ENCODE data around the gene TMEM184A.
A peak's percentile ranks its signal among the peaks of the same experiment; 100 is the strongest.

The TMEM184A gene

DNA sequence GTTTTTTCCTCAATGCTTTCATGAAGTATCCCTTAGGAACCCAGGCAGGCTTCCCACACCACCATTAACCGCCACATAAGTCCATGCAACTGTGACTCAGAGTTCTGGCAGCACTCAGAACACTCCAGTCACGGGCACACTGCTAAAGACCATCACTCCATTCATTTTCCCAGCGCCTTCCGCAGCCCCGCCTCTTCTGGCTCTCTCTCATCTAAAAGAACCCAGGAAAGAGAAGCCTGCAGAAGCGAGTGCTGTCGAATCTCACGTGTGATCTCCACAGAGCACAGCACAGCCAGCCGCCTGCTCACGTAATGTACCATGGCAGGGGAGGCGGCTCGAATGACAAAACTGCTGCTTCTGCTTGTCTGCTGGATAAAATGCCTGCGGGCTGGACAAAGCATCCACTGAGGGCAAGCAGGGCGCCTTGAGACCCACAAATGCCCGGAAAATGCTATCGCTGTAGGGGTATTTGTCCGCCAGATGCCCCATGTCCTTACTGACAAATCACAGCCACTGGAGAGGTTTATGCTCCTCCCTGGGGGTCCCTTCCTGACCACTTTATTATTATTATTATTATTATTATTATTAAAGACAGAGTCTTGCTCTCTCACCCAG is 12.0 kb upstream of the TMEM184A start:
- Histone ChIP-seq H3K4me3 (ENCODE audit: control insufficient read depth in 1 of 7, extremely low read depth in 1 of 7, insufficient read depth in 4 of 7, low read depth in 2 of 7, low read length in 6 of 7) (no peak overlapping the region), H3K4me1 (ENCODE audit: control extremely low read depth in 1 of 4, control insufficient read depth in 4 of 4, insufficient read depth in 4 of 4, low read length in 3 of 4) (peaks cover 4 to 41% (median 34%) of the 10 kb centered on the region in 4 experiments), H3K27me3 (replicated peaks in 2 of 5; ENCODE audit: control insufficient read depth in 4 of 5, insufficient read depth in 5 of 5, low read length in 4 of 5) (no peaks in the 10 kb centered on the region), H3K36me3 (ENCODE audit: control insufficient read depth in 4 of 4, insufficient read depth in 4 of 4, low read length in 3 of 4) (peaks cover 7 to 19% (median 9%) of the 10 kb centered on the region in 4 experiments), H3K9me3 (ENCODE audit: control extremely low read depth in 1 of 5, control insufficient read depth in 4 of 5, insufficient read depth in 2 of 5, low read depth in 1 of 5, low read length in 4 of 5) (no peaks in the 10 kb centered on the region), H3K27ac (ENCODE audit: insufficient read depth in 1 of 2, low read depth in 1 of 2, low read length in 2 of 2, poor library complexity in 1 of 2, severe bottlenecking in 2 of 2) (no peak overlapping the region)
- WGBS (ENCODE audit: insufficient coverage): 97% methylated on average over 15 of the region's 17 CpGs
- no peak for DNase-seq
- POLR2A ChIA-PET: no interaction called here
- CTCF ChIA-PET: no interaction called here

DNA sequence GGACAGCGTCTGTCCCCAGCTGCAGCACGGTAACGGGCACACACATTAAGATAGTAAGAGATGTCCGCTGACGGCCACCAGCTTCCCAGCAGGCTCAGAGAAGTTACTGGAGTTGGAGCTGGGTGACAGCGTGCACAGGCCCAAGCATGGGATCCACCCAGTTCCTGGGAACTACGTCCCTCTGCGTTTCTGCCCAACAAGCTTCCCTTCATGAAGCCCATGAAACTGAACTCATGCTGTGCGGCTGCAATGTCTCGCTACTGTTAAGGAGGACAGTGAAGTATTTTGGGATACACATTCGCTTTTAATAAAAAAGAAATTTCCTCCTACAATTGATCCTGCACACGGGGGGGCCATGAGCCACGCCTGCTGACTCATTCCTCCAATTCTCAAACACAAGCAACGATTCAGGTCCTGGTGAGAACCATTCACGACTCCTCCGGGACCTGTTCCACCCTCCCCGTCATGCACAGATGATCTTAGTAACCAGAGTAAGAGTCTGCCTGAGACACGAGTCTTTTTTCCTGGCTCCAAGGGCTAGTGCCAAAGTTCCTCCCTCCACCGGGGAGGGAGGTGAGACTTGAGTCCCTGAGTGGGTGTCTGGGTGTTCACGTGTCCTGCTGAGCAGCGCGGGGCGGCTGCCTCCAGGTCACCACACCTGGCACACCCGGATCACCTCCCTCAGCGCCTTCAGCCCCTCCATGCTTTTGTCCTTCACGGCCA is 11.2 kb upstream of the TMEM184A start:
- DNase-seq: no peak
- H3K36me3 ChIP-seq (ENCODE audit: control insufficient read depth in 4 of 4, insufficient read depth in 4 of 4, low read length in 3 of 4): peaks cover 7 to 19% (median 9%) of the 10 kb centered on the region in 4 experiments
- ChIA-PET CTCF (no interaction called here), POLR2A (no interaction called here)
- no peaks in the 10 kb centered on the region for H3K9me3 ChIP-seq (ENCODE audit: control extremely low read depth in 1 of 5, control insufficient read depth in 4 of 5, insufficient read depth in 2 of 5, low read depth in 1 of 5, low read length in 4 of 5)
- WGBS (ENCODE audit: insufficient coverage): 91% methylated on average over 22 of the region's 26 CpGs
- H3K4me1 ChIP-seq (ENCODE audit: control extremely low read depth in 1 of 4, control insufficient read depth in 4 of 4, insufficient read depth in 4 of 4, low read length in 3 of 4): peaks cover 4 to 40% (median 38%) of the 10 kb centered on the region in 4 experiments
- H3K27ac ChIP-seq (ENCODE audit: insufficient read depth in 1 of 2, low read depth in 1 of 2, low read length in 2 of 2, poor library complexity in 1 of 2, severe bottlenecking in 2 of 2): no peak overlapping the region
- H3K27me3 ChIP-seq (replicated peaks in 2 of 5; ENCODE audit: control insufficient read depth in 4 of 5, insufficient read depth in 5 of 5, low read length in 4 of 5): no peaks in the 10 kb centered on the region
- H3K4me3 ChIP-seq (ENCODE audit: control insufficient read depth in 1 of 7, extremely low read depth in 1 of 7, insufficient read depth in 4 of 7, low read depth in 2 of 7, low read length in 6 of 7): no peak overlapping the region

DNA sequence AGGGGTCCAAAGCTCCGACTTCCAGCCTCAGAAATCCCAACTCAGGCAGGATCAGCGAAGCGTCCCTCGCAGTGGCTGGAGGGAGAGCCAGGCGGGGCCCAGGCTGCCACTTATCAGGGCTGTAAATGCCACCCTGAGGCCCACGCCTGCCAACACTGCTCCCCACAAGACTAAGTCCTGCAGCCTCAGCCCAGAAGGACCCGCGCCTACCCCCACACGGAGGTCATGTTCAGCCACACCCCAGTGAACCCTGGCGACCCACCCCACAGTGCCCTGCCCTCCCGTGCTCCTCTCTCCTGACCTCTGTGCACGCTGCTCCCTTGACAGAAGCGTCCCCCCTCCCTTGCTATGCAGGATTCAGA is 10.7 kb upstream of the TMEM184A start:
- no peak overlapping the region for H3K27ac ChIP-seq (ENCODE audit: insufficient read depth in 1 of 2, low read depth in 1 of 2, low read length in 2 of 2, poor library complexity in 1 of 2, severe bottlenecking in 2 of 2)
- CTCF ChIA-PET: interaction anchor here (1.0 kb wide), 1 partner anchor 10 kb away, joined by 3 read pairs; no protein-coding TSS in a partner anchor

DNA sequence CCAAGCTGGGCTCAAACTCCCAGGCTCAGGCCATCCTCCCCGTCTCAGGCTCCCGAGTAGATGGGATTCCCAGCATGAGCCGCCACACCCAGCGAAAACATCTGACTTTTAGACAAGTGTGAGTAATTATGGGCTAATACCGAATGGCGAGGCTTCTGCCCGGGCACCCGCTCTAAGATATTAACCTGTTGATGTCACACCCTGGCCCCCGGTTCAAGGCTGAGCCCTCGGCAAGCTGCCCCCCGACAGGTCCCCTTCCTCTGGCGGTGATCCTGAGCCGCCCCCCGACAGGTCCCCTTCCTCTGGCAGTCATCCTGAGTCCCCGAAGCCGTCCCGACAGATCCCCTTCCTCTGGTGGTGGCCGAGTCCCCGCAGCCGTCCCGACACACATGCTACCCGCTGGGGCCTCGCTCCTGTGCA is 8.6 kb upstream of the TMEM184A start:
- peak overlapping the region in 1 of 2 experiments; percentile 54 for H3K27ac ChIP-seq (ENCODE audit: insufficient read depth in 1 of 2, low read depth in 1 of 2, low read length in 2 of 2, poor library complexity in 1 of 2, severe bottlenecking in 2 of 2)
- H3K4me3 ChIP-seq (ENCODE audit: control insufficient read depth in 1 of 7, extremely low read depth in 1 of 7, insufficient read depth in 4 of 7, low read depth in 2 of 7, low read length in 6 of 7): no peak overlapping the region
- no peaks in the 10 kb centered on the region for H3K9me3 ChIP-seq (ENCODE audit: control extremely low read depth in 1 of 5, control insufficient read depth in 4 of 5, insufficient read depth in 2 of 5, low read depth in 1 of 5, low read length in 4 of 5)
- no peak for DNase-seq
- POLR2A ChIA-PET: interaction anchor here (0.6 kb wide), 2 partner anchors 16 to 67 kb away, joined by 3 read pairs; no protein-coding TSS in a partner anchor
- peaks cover 0 to 32% (median 30%) of the 10 kb centered on the region in 4 experiments for H3K4me1 ChIP-seq (ENCODE audit: control extremely low read depth in 1 of 4, control insufficient read depth in 4 of 4, insufficient read depth in 4 of 4, low read length in 3 of 4)
- CTCF ChIA-PET: no interaction called here
- H3K27me3 ChIP-seq (replicated peaks in 2 of 5; ENCODE audit: control insufficient read depth in 4 of 5, insufficient read depth in 5 of 5, low read length in 4 of 5): no peaks in the 10 kb centered on the region
- H3K36me3 ChIP-seq (ENCODE audit: control insufficient read depth in 4 of 4, insufficient read depth in 4 of 4, low read length in 3 of 4): peaks cover 7 to 19% (median 9%) of the 10 kb centered on the region in 4 experiments
- 65% methylated on average over 22 of the region's 23 CpGs for WGBS (ENCODE audit: insufficient coverage)

More for the DNA sequence above, 10.7 kb upstream of the TMEM184A start:
- Histone ChIP-seq H3K9me3 (ENCODE audit: control extremely low read depth in 1 of 5, control insufficient read depth in 4 of 5, insufficient read depth in 2 of 5, low read depth in 1 of 5, low read length in 4 of 5) (no peaks in the 10 kb centered on the region), H3K27me3 (replicated peaks in 2 of 5; ENCODE audit: control insufficient read depth in 4 of 5, insufficient read depth in 5 of 5, low read length in 4 of 5) (no peaks in the 10 kb centered on the region), H3K4me3 (ENCODE audit: control insufficient read depth in 1 of 7, extremely low read depth in 1 of 7, insufficient read depth in 4 of 7, low read depth in 2 of 7, low read length in 6 of 7) (no peak overlapping the region), H3K4me1 (ENCODE audit: control extremely low read depth in 1 of 4, control insufficient read depth in 4 of 4, insufficient read depth in 4 of 4, low read length in 3 of 4) (peaks cover 4 to 40% (median 39%) of the 10 kb centered on the region in 4 experiments), H3K36me3 (ENCODE audit: control insufficient read depth in 4 of 4, insufficient read depth in 4 of 4, low read length in 3 of 4) (peaks cover 7 to 19% (median 9%) of the 10 kb centered on the region in 4 experiments)
- WGBS (ENCODE audit: insufficient coverage): 93% methylated on average over 7 of the region's 13 CpGs
- no peak for DNase-seq
- POLR2A ChIA-PET: no interaction called here

DNA sequence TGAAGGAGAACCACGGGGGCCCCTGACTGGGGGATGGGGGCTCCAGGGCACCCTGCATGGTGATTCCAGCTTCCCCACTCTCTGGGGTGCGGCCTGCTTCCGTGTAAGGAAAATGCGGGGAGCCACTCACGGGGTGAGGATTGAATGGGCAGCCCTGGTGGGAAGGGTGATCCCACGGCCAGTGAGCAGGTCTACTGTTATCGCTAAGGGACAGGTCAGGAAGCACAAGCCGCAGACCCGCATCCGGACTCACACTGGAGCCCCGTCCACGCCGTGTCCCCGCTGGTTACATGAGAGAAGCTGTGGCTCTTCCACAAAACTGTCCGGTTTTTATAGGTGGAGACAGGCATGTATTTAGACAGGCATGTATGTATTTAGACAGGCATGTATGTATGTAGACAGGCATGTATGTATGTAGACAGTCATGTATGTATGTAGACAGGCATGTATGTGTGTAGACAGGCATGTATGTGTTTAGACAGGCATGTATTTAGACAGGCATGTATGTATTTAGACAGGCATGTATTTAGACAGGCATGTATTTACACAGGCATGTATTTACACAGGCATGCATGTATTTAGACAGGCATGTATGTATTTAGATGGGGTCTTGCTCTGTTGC is 8.1 kb upstream of the TMEM184A start:
- ChIA-PET POLR2A (interaction anchor here (0.6 kb wide), 2 partner anchors 16 to 66 kb away, joined by 3 read pairs; no protein-coding TSS in a partner anchor), CTCF (no interaction called here)
- Histone ChIP-seq H3K36me3 (ENCODE audit: control insufficient read depth in 4 of 4, insufficient read depth in 4 of 4, low read length in 3 of 4) (peaks cover 7 to 19% (median 9%) of the 10 kb centered on the region in 4 experiments), H3K4me3 (ENCODE audit: control insufficient read depth in 1 of 7, extremely low read depth in 1 of 7, insufficient read depth in 4 of 7, low read depth in 2 of 7, low read length in 6 of 7) (no peak overlapping the region), H3K4me1 (ENCODE audit: control extremely low read depth in 1 of 4, control insufficient read depth in 4 of 4, insufficient read depth in 4 of 4, low read length in 3 of 4) (peaks cover 0 to 28% (median 24%) of the 10 kb centered on the region in 4 experiments), H3K27me3 (replicated peaks in 2 of 5; ENCODE audit: control insufficient read depth in 4 of 5, insufficient read depth in 5 of 5, low read length in 4 of 5) (no peaks in the 10 kb centered on the region), H3K9me3 (ENCODE audit: control extremely low read depth in 1 of 5, control insufficient read depth in 4 of 5, insufficient read depth in 2 of 5, low read depth in 1 of 5, low read length in 4 of 5) (no peaks in the 10 kb centered on the region), H3K27ac (ENCODE audit: insufficient read depth in 1 of 2, low read depth in 1 of 2, low read length in 2 of 2, poor library complexity in 1 of 2, severe bottlenecking in 2 of 2) (peak overlapping the region in 1 of 2 experiments; percentile 54)
- peak; percentile 74 to 91 (median 86) for DNase-seq
- 69% methylated on average over 15 of the region's 15 CpGs for WGBS (ENCODE audit: insufficient coverage)

DNA sequence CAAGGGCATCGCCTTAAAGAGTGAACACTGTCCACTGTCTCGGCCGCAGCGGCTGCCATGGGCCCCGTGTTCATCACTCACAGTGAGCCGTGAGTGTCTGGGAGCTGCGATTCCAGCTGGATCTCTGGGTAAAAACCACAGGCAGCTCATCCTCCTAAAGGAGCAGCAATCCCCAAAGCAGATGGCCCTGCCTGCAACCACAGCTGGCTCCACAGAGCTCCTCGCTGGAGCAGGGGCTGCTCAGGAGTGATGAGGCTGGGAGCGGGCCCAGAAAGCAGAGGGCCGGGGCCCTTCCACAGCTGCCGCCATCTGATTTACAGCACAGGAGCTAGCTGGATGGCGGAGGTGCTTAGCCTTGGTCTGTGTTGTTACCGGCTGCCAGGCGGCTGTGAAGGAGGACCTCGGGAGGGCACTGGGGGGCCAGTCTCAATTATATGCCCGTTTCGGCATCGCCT is 6.6 kb upstream of the TMEM184A start:
- H3K4me1 ChIP-seq (ENCODE audit: control extremely low read depth in 1 of 4, control insufficient read depth in 4 of 4, insufficient read depth in 4 of 4, low read length in 3 of 4): peaks cover 0 to 29% (median 16%) of the 10 kb centered on the region in 4 experiments

More for the DNA sequence above, 6.6 kb upstream of the TMEM184A start:
- 90% methylated on average over 18 of the region's 18 CpGs for WGBS (ENCODE audit: insufficient coverage)
- Histone ChIP-seq H3K4me3 (ENCODE audit: control insufficient read depth in 1 of 7, extremely low read depth in 1 of 7, insufficient read depth in 4 of 7, low read depth in 2 of 7, low read length in 6 of 7) (no peak overlapping the region), H3K36me3 (ENCODE audit: control insufficient read depth in 4 of 4, insufficient read depth in 4 of 4, low read length in 3 of 4) (peaks cover 5 to 13% (median 8%) of the 10 kb centered on the region in 4 experiments), H3K9me3 (ENCODE audit: control extremely low read depth in 1 of 5, control insufficient read depth in 4 of 5, insufficient read depth in 2 of 5, low read depth in 1 of 5, low read length in 4 of 5) (no peaks in the 10 kb centered on the region), H3K27ac (ENCODE audit: insufficient read depth in 1 of 2, low read depth in 1 of 2, low read length in 2 of 2, poor library complexity in 1 of 2, severe bottlenecking in 2 of 2) (no peak overlapping the region), H3K27me3 (replicated peaks in 2 of 5; ENCODE audit: control insufficient read depth in 4 of 5, insufficient read depth in 5 of 5, low read length in 4 of 5) (no peaks in the 10 kb centered on the region)
- no peak for DNase-seq
- POLR2A ChIA-PET: no interaction called here
- CTCF ChIA-PET: interaction anchor here (1.3 to 1.5 kb wide), 2 partner anchors 29 to 57 kb away, joined by 3 read pairs; no protein-coding TSS in a partner anchor
